Germinal center (tissue), 1 donor: ENCODE results near the gene DSTYK.
"Not testable (repeated sequence)": the region's sequence is repeated elsewhere in the genome, so short reads cannot be mapped to it uniquely, and the experiment has no call there.

Experiments used
- DNase-seq: peaks from one replicate; pipeline ENCODE4 v3.0.0; 2012; ENCODE audit warnings: mixed read lengths, low spot score

Gene DSTYK

DNA sequence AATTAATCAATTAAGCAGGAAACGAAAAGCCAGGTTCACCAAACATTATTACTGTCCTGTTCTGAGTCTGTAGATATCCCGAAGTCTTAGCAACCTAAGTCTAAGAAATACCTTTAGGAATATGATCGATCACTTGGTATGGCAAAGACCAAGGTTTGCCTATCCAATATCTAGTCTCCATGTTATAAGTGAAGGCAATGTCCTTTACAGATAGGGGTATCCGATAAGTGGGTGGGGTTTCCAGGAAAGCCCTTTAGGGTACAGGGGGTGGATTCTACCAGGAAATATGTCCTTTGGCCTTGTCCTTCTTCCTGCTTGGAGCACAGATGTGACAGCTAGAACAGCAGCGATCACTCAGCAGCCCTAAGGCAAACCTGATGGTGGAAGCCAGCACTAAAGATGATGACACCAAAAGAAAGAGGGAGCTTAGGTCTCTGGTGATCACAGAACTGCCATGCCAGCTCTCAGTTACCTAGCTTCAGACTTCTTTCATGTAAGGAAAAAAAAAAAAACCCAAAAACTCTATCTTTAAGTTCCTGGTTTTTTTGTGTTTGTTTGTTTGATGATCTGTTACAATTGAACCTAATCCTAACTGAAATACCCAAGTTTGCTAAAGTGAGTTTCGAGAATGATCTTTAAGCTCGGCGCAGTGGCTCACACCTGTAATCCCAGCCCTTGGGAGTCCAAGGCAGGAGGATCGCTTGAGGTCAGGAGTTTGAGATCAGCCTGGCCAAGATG, 40.8 kb downstream of the DSTYK start:
- DNase-seq: no peak

DNA sequence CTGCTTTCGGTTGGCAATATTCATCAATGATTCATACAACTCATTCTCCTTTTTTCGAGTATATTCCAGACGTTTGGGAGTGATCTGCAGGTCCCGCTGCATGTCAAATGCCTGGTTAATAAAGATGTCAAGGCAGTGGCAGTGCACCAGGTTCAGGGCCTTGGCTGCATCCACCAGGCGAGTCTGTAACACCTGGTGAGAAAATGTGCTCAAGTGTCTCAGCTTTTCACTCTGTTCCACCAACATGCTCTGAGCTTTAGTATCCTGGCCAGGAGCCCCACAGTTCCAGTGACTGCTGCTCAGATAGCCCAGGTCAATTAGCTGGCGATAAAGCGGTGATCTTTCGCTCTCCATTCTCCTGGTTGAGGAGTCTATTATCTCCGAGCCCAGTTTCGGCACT, 42.3 kb downstream of the DSTYK start:
- no peak for DNase-seq

DNA sequence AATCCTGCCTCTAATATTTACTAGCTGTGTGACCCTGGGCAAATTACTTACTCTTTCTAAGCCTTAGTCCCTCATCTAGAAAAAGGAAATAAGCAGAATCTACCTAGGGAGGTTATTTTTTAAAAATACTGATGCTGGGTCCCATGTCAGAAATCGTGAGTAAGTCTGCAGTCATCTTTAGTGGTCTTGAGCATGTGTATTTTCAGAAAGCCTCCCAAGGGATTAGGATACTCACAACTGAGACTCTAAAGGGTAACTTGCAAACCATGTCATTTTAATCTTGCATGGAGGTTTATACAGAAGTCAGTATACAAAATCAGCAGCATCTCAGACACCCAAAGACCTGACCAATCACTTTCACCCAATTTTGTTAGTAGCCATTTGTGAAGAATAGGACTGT, 43.2 kb downstream of the DSTYK start:
- DNase-seq: no peak

DNA sequence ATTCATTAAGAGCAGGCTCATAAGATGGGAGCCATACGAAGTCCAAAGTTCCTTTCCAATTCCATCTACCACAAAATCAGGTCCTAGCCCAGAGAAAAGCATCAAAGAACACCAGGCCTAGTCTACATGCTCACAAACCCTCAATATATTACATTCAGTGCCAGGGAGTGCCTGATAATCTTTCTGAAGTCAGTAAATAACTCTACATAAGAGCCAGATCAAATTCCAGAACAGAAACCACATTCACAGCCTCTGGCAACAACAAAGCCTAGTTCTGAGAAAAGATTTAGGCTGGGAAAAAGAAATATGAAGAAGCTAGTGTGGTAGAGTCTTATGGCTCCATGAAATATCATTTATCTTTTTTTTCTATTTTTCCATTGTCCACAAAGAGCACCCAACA, 49.2 kb downstream of the DSTYK start:
- no peak for DNase-seq

DNA sequence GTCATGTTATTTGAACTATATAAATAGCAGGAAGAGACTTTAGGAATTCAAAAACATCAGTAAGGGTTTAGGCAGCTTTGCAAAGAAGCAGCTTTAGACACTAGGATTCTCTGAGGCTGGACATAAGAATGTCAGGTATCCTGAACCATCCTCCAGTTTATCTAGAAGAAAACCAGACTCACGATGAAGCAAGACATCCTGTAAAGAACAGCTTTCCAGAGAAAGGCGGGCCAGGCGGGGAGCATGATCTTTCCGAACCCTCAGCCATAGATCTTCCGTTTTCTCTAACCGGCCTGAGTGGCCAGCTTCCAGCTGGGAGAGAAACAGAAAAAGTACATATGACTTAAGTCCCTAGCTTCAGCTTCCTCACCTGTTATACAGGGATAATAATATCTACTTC, 50.4 kb downstream of the DSTYK start:
- no peak for DNase-seq

DNA sequence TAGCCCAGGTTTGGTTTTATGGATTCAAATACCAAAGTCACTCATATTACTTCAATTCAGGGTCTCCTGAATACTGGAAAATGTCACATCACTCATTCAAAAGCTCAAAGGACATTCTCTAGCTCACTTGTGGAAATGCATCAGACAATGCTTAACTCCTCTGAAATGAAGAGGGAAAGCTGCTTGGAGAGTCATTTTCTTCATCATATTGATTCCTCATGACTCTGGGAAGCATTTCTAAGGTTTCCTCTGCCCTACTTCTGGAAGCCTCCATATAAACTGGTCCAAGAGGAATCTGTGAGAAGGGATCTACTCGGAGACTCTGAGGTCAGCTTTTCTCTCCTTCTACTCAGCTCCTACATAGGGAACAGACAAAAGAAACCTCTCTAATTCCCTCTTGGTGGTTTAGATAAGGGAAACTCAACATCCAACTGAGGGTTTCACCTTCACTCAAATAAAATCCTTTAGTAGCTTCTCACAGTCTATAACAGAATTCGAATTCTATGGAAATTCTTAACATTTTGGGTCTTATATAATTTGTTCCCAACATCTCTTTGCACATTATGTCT, 53.4 kb downstream of the DSTYK start:
- DNase-seq: no peak

DNA sequence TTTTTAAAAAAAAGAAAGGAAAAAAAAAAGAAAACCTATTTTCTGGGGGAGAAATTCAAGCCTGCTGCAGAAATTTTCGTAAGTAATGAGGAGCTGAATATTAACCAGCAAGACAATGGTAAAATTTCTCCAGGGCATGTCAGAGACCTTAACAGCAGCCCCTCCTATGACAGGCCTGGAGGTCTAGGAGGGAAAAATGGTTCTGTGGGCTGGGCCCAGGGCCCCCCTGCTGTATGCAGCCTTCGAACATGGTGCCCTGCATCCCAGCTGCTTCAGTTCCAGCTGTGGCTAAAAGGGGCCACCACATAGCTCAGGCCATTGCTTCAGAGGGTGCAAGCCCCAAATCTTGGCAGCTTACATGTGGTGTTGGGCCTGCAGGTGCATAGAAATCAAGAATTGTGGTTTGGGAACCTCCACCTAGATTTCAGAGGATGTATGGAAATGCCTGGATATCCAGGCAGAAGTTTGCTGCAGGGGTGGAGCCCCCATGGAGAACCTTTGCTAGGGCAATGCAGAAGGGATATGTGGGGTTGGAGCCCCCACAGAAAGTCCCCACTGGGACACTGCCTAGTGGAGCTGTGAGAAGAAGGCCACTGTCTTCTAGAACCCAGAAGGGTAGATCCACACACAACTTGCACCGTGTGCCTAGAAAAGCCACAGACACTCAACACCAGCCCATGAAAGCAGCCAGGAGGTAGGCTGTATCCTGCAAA, 55.7 kb downstream of the DSTYK start:
- not testable (repeated sequence) for DNase-seq

DNA sequence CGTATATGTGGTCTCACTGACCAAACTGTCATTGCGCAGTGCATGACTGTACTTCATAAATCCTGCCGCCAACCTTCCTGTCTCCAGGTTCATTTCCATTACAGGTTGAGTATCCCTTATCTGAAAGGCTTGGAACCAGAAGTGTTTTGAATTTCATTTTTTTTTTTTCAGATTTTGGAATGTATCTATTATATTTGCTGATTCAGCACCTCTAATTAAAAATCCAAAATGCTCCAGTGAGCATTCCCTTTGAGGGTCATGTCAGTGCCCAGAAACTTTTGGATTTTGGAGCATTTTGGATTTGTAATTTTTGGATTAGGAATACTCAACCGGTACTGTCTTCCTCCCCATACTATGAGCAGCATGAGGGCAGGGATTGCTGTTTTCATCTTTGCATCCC, 59.0 kb downstream of the DSTYK start:
- no peak for DNase-seq

DNA sequence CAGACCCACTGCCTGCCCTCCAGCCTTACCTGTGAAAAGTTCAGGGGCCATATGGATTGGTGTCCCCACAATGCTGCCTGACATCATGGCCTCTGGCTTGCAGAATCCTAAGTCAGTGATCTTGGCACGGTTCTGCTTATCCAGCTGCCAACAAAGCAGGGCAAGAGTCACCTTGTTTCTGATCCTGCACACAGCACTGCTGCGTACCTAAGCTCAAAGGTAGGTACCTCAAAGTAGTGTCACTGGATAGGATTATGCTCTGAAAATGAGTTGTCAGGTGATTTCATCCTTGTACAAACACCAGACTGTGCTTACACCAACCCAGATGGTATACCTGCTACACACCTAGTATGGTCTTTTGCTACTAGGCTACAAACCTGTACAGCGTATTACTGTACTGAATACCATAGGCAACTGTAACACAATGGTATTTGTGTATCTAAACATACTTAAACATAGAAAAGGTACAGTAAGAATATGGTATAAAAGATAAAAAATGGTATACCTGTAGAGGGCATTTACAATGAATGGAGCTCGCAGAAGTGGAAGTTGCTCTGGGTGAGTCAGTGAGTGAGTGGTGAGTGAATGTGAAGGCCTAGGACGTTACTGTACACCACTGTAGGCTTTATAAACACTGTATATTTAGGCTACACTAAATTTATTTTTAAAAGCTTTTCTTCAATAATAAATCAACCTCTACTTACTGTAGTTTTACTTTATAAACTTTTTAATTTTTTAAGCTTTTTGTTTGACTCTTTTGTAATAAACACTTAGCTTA, 60.7 kb downstream of the DSTYK start:
- DNase-seq: no peak

DNA sequence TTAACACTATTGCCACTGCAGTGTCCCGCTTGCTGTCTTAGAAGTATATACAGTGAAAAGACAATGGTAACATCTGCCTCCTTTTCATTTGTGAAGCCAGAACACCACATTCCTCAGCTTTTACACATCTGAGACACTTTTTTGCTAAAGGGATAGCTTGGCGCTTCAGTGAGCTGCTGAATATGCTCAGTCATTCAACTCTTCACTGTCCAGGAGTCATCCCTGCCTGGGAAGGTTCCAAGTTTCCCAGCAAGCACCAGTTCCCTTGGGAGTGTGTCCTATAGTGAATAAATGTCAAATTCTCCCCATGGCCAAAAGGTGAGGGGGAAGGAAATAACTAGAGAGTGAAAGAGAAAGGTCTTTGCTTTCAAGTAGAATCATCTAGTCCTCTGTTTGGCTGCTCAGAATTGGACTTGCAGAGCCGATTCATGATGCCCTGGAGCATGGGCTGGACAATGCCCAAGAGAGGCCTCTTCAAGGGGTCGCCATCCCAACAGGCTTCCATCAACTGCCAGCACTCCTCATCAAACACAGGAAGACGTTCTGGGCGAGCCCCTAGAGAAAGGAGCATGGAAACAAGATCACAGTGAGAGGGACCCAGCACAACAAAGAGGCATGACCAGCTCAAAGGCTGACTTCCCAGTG, 64.2 kb downstream of the DSTYK start:
- DNase-seq: no peak

DNA sequence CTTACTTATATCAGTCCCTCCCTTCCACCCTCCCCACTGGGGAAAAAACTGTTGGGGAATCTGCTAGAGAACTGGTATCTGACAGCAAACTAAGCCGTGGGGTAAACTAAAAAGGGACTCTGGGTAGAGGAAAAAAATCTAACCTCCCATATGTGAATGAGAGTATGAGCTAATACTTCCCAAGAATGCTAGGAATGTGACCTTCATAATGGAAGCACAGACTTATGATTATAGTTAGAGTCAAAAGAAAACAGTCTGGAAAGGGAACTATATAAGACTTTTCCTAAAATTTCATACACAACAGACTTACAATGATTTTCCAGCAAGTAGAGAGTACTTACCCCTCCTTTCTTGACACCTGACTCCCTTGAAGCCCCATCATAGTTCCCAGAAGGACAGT, 66.8 kb downstream of the DSTYK start:
- DNase-seq: no peak

DNA sequence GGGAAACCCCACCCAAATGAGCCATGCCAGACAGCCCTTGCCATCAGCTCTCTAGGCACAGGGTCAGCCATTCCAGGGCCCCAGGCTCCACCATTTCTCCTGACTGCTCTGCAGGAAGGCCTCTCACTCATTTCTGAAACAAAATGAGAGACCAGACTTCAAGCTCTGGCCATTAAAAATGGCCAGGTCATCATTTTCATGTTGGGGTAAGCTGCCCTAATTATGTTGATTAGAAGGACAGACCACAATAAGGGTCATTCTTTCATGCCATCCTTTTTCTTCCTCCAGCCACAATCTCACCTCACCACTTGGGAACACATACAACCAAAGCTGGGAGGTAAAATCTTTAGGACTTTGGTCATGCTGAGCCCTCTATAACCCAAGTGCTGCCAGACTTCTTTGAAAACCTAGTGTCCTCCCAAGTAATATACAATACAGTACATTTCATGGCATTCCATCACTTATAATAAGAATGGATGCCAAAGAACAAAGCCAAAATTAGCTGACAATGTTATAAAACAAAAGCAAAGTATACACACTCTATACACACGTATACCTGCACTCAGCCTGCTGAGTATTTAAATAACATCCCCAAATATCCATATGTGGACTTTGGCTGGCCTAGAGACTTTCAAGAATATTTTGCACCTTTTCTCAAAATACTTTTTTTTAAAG, 67.3 kb downstream of the DSTYK start:
- no peak for DNase-seq

DNA sequence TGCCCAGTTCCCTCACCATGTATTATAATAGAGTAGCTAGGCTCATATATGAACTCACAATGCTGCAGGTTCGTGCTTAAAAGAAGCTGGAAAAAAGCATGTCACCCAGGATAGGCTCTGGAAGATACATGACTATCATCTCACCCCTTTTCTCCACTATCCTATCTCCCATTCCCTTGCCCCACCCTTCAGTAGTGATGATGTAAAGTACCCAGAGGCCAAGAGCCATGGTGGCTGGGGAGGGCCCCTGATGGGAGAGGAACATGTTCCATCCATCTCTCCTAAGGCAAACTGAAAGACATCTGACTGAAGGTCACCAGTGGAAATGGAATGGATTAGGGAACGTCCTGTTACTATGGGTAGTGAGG, 69.4 kb downstream of the DSTYK start:
- no peak for DNase-seq

DNA sequence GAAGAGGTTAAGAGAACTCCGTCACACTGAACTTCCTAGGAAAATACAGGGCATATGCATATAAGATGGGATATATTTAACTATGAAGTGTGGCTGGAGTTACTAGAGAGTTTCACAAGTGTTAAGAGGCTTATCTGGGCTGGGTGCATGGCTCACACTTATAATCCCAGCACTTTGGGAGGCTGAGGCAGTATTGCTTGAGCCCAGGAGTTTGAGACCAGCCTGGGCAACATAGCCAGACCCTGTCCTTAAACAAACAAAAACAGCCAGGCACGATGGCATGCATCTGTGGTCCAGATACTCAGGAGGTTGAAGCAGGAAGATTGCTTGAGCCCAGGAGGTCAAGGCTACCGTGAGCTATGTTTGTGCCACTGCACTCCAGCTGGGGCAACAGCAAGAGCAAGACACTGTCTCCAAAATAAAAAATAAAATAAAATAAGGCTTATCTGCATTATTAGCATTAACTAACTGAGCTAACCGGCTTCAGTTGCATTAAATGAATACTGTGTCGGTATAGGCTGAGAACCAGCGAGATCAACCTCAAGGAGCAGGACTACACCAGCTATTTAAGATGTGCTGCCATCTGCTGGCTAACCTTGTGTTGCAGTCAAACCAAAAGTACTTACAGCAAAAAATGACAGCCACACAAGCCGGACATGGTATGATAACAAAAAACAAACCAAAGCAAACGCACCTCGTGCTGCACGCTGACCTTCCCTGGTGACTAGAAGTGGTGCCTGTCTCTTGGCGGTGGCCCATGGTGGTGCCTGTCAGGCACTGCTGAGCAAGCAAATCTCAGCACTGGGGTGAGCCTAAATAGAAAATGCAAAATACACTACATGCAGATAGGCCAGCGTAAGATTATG, 70.0 kb downstream of the DSTYK start:
- DNase-seq: peak; percentile 70

DNA sequence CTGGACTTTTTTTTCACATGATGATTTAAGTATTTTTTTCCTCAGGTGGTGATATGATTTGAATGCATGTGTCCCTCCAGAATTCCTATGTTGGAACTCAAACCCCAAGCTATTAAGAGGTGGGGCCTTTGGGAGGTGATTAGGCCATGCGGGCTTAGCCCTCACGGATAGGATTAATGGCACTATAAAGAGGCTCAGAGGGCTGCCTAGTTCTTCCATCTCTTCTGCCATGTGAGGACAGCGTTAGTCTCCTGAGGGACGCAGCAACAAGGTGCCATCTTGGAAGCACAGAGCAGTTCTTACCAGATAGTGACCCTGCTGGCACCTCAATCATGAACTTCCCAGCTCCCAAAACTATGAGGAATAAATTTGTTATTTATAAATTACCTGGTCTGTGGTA, 71.4 kb downstream of the DSTYK start:
- no peak for DNase-seq

DNA sequence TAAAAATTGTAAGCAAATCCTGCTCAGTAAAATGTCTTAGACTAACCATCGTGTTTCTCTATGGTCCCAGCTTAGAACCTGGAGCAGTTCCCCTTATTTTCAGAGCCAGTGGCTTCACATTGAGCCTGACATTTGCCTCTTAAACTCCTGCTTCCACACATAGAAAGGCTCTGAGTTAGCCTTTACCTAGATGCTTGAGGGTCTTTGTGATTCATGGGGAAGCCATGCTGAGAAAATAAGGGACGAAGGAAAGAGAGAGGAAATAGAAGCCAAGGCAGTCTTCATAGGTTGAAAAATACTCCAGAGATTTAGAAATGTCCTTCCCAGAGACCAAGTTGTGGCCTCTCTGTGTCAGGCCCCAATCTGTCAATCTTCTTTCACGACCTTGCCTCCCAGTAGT, 73.6 kb downstream of the DSTYK start:
- no peak for DNase-seq

DNA sequence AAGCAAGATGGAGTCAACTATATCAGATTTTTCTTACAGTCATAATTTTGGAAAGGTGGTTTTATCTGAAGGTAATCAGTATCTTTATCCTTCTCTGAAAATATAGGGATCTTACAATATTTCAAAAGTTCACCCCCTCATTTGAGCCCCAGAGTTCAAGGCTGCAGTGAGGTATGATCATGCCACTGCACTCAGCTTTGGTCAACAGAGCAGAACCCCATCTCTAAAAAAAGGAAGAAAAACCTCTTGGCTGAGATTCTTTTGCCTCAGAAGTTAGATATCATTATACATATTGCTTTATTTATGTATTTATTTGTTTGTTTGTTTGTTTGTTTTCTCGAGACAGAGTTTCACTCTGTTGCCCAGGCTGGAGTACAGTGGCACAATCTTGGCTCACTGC, 78.2 kb downstream of the DSTYK start:
- no peak for DNase-seq

DNA sequence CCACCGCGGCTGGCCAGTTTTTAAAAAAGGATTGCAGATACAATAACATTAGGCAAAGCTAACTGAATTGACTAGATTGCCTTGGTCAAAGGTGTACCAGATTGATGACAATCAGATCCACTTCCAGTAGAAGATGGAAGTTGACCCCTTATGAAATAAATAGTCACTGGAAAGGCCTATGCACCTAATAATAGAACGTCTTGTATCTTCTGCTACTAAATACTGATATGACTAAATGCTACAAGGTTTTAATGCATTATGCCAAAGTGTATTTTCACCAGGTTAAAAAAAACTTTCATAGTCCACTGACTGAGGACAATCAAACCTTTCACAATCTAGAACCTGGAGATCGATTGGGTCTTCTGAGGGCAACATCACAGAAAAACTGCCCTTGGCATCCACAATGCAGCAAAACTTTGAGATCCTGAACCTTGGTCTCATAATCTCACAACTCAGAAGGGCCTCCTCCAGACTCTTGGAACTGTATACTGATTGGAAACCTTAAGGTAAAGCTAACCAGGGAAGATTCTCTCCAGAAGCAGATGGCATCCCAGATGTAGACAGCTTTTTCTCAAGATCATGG, 82.0 kb downstream of the DSTYK start:
- no peak for DNase-seq

DNA sequence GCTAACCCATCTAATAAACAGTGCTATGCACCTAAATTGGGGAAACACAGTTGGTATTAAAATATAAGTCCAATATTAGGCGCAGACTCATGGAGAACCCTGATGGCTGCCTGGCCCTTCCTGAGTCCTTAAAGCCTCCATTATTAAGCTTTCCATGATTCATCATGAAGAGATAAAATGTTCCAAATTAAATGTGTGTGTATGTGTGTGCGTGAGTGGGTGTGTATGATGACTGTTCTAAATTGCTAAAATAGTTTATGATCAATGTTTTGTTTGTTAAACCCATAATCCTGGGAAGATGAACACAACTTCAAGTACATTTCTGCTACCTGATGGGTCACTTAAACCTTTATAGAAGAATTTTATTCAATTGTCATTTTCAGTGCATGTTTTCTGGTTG, 83.5 kb downstream of the DSTYK start:
- DNase-seq: no peak

DNA sequence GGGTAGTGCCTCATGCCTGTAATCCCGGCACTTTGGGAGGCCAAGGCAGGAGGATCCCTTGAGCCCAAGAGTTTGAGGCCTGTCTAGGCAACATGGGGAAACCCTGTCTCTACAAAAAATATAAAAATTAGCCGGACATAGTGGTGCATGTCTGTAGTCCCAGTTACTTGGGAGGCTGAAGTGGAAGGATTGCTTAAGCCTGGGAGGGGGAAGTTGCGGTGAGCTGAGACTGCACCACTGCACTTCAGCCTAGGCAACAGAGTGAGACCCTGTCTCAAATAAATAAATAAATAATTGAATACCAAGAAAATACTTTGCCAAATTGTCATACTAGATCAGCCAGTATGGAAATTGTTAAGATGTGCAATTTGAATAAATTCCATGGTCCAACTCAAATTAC, 83.9 kb downstream of the DSTYK start:
- no peak for DNase-seq
